Measurements from ENCODE around the gene LNPEP. TPM values are rescaled to one million over a fixed set of nuclear protein-coding genes. Genes with fewer than 3 reads are reported as not detected.

LNPEP gene
- total RNA-seq, 3 donors from 2014 or later, result 64.6 to 71.2 (median 65.1) TPM

GRCh38 chr5:96958977-96959376 lies 23.1 kb downstream of the LNPEP start:
- Histone ChIP-seq H3K27me3 (no peaks in the 10 kb centered on the region), H3K27ac (peak overlapping the region in 1 of 2 donors; percentile 22), H3K9me3 (no peaks in the 10 kb centered on the region), H3K36me3 (no peaks in the 10 kb centered on the region), H3K4me3 (no peak overlapping the region), H3K4me1 (peaks cover 0 to 6% of the 10 kb centered on the region in 2 donors)
- no peak for TF ChIP-seq CTCF (IDR thresholded peaks at IDR 0.05)
- no peak for TF ChIP-seq POLR2AphosphoS5 (IDR thresholded peaks at IDR 0.05)
- no peak for TF ChIP-seq POLR2A (IDR thresholded peaks at IDR 0.05)
- no peak for DNase-seq (ENCODE audit: low spot score in 2 of 2)
- intact Hi-C loops (cut with DNase I; ENCODE audit: low total_unique reads), result no loop called here

- Histone ChIP-seq H3K4me3 (no peak overlapping the region), H3K9me3 (no peaks in the 10 kb centered on the region), H3K27me3 (no peaks in the 10 kb centered on the region), H3K27ac (no peak overlapping the region), H3K4me1 (peaks cover 0 to 6% of the 10 kb centered on the region in 2 donors), H3K36me3 (no peaks in the 10 kb centered on the region)
- intact Hi-C loops (cut with DNase I; ENCODE audit: low total_unique reads), result no loop called here
- DNase-seq (ENCODE audit: low spot score in 2 of 2), result no peak
- TF ChIP-seq POLR2AphosphoS5 (IDR thresholded peaks at IDR 0.05) (no peak), CTCF (IDR thresholded peaks at IDR 0.05) (no peak), POLR2A (IDR thresholded peaks at IDR 0.05) (no peak)
Measured at GRCh38 chr5:96961053-96961452, 25.2 kb downstream of the LNPEP start.

- no peak for TF ChIP-seq POLR2A (IDR thresholded peaks at IDR 0.05)
- TF ChIP-seq POLR2AphosphoS5 (IDR thresholded peaks at IDR 0.05), result no peak
- no peak for TF ChIP-seq CTCF (IDR thresholded peaks at IDR 0.05)
- H3K27me3 ChIP-seq, result no peaks in the 10 kb centered on the region
- peaks cover 0 to 4% of the 10 kb centered on the region in 2 donors for H3K4me1 ChIP-seq
- no peak overlapping the region for H3K4me3 ChIP-seq
- no peaks in the 10 kb centered on the region for H3K36me3 ChIP-seq
- no peaks in the 10 kb centered on the region for H3K9me3 ChIP-seq
- no peak for DNase-seq (ENCODE audit: low spot score in 2 of 2)
- peak overlapping the region; percentile 1 to 26 for H3K27ac ChIP-seq
- intact Hi-C loops (cut with DNase I; ENCODE audit: low total_unique reads), result no loop called here
Measured at GRCh38 chr5:96962540-96962991, 26.7 kb downstream of the LNPEP start.

GRCh38 chr5:96963267-96963666 lies 27.4 kb downstream of the LNPEP start:
- TF ChIP-seq POLR2A (IDR thresholded peaks at IDR 0.05), result no peak
- no peak for TF ChIP-seq CTCF (IDR thresholded peaks at IDR 0.05)
- TF ChIP-seq POLR2AphosphoS5 (IDR thresholded peaks at IDR 0.05), result no peak
- Histone ChIP-seq H3K27ac (peak overlapping the region; percentile 1 to 26), H3K27me3 (no peaks in the 10 kb centered on the region), H3K9me3 (no peaks in the 10 kb centered on the region), H3K4me1 (no peaks in the 10 kb centered on the region), H3K36me3 (no peaks in the 10 kb centered on the region), H3K4me3 (no peak overlapping the region)
- no peak for DNase-seq (ENCODE audit: low spot score in 2 of 2)
- intact Hi-C loops (cut with DNase I; ENCODE audit: low total_unique reads), result no loop called here

GRCh38 chr5:96966801-96967200 lies 30.9 kb downstream of the LNPEP start:
- H3K4me3 ChIP-seq, result no peak overlapping the region
- H3K27me3 ChIP-seq, result no peaks in the 10 kb centered on the region
- TF ChIP-seq CTCF (IDR thresholded peaks at IDR 0.05) (no peak), POLR2A (IDR thresholded peaks at IDR 0.05) (no peak), POLR2AphosphoS5 (IDR thresholded peaks at IDR 0.05) (no peak)
- no peaks in the 10 kb centered on the region for H3K9me3 ChIP-seq
- intact Hi-C loops (cut with DNase I; ENCODE audit: low total_unique reads), result no loop called here
- no peak for DNase-seq (ENCODE audit: low spot score in 2 of 2)
- no peak overlapping the region for H3K27ac ChIP-seq
- no peaks in the 10 kb centered on the region for H3K36me3 ChIP-seq
- no peaks in the 10 kb centered on the region for H3K4me1 ChIP-seq

Measured in breast epithelium (tissue), 4 donors.